K562 (cell line): ENCODE results near the gene SNCA.

Experiments used
- CTCF ChIP-seq, 3 experiments: IDR thresholded peaks in 2 of 3; conservative IDR thresholded peaks in 1 of 3; 2 replicates each; pipeline ENCODE4 v1.5.1; 2011 to 2012; ENCODE audit warnings: low read length in 3 of 3, mild to moderate bottlenecking in 3 of 3, control low read depth in 2 of 3, improper control_type of control experiment in 1 of 3, inconsistent platforms in 1 of 3, low read depth in 1 of 3, mixed read lengths in 1 of 3, moderate library complexity in 1 of 3; ENCODE audit not compliant: insufficient read depth in 2 of 3
- MAFK ChIP-seq: IDR thresholded peaks from 2 replicates; pipeline ENCODE4 v1.6.1; 2011; ENCODE audit warnings: low read length, improper control_type of control experiment
- TEAD4 ChIP-seq, 2 experiments: sonication (generic) in 1 of 2; formaldehyde crosslinking in 1 of 2; IDR thresholded peaks; 2 replicates each; pipeline versions ENCODE4 v1.6.1 to v1.8.0; 2012 to 2022; ENCODE audit warnings: borderline replicate concordance in 1 of 2, inconsistent platforms in 1 of 2, low read length in 1 of 2, mild to moderate bottlenecking in 1 of 2, missing genetic modification reagents in 1 of 2
- ZNF174 ChIP-seq: fragments of 250-450 bp; sonication (Bioruptor Pico); IDR thresholded peaks from 2 replicates; pipeline ENCODE4 v1.4.0; 2020; ENCODE audit warnings: mild to moderate bottlenecking

GRCh38 chr4:89765528-89765927 is 71.4 kb downstream of the SNCA start:
- TF ChIP-seq ZNF174 (no peak), TEAD4 (IDR thresholded peaks at IDR 0.05; ENCODE audit: low read length) (no peak), TEAD4 (CRISPR knock-in tag; IDR thresholded peaks at IDR 0.05; ENCODE audit: borderline replicate concordance) (no peak), CTCF (IDR thresholded peaks at IDR 0.05 in 2 of 3, conservative IDR thresholded peaks at IDR 0.05 in 1 of 3; ENCODE audit: insufficient read depth in 2 of 3, low read depth in 1 of 3, low read length in 3 of 3) (no peak), MAFK (no peak)
